ENCODE measurements around the gene AGAP2.

Gene AGAP2

DNA sequence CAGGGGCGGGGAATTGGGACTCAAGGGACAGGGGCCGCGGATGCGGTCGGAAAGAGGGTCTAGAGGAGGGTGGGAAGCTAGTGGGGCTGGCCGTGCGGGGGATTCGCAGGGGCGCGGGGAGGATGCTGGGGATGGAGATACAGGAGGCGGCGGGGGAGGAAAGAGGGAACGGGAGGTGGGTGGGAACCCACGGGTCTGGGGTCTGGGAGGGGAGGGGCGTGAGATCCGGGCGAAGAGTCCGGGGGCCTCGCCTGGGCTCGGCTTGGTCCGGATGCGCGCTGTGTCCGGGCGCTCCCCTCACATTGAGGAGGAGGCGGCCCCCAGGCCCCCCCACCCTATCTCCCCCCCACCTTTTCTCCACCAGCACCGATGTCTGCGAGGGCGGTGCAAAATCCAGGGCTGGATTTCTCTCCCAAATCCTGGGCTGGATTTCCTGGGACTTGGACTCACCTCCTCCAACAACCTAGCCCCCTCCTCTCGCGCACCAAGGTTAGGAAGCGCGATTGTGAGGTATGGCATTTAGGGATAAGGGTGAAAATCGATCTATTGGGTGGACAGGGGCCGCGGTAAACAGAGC is at the start of gene AGAP2 (continued):
- TF ChIP-seq, protein P1, sequence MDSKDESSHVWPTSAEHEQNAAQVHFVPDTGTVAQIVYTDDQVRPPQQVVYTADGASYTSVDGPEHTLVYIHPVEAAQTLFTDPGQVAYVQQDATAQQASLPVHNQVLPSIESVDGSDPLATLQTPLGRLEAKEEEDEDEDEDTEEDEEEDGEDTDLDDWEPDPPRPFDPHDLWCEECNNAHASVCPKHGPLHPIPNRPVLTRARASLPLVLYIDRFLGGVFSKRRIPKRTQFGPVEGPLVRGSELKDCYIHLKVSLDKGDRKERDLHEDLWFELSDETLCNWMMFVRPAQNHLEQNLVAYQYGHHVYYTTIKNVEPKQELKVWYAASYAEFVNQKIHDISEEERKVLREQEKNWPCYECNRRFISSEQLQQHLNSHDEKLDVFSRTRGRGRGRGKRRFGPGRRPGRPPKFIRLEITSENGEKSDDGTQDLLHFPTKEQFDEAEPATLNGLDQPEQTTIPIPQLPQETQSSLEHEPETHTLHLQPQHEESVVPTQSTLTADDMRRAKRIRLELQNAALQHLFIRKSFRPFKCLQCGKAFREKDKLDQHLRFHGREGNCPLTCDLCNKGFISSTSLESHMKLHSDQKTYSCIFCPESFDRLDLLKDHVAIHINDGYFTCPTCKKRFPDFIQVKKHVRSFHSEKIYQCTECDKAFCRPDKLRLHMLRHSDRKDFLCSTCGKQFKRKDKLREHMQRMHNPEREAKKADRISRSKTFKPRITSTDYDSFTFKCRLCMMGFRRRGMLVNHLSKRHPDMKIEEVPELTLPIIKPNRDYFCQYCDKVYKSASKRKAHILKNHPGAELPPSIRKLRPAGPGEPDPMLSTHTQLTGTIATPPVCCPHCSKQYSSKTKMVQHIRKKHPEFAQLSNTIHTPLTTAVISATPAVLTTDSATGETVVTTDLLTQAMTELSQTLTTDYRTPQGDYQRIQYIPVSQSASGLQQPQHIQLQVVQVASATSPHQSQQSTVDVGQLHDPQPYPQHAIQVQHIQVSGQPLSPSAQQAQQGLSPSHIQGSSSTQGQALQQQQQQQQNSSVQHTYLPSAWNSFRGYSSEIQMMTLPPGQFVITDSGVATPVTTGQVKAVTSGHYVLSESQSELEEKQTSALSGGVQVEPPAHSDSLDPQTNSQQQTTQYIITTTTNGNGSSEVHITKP (tag by site-specific recombination; IDR thresholded peaks at IDR 0.05) = peak; percentile 83
- no peak for TF ChIP-seq BCL11A (tag by site-specific recombination; IDR thresholded peaks at IDR 0.05; ENCODE audit: low read depth)
- TF ChIP-seq ZNF585B (tag by site-specific recombination; IDR thresholded peaks at IDR 0.05) = no peak
- no peak for TF ChIP-seq ZNF561 (tag by site-specific recombination; IDR thresholded peaks at IDR 0.05; ENCODE audit: borderline replicate concordance)
- TF ChIP-seq ZNF433 (tag by site-specific recombination; IDR thresholded peaks at IDR 0.05; ENCODE audit: low read depth) = no peak
- no peak for TF ChIP-seq ZNF549 (tag by site-specific recombination; IDR thresholded peaks at IDR 0.05)
- TF ChIP-seq ZNF248 (tag by site-specific recombination; IDR thresholded peaks at IDR 0.05) = no peak
- TF ChIP-seq, protein P2, sequence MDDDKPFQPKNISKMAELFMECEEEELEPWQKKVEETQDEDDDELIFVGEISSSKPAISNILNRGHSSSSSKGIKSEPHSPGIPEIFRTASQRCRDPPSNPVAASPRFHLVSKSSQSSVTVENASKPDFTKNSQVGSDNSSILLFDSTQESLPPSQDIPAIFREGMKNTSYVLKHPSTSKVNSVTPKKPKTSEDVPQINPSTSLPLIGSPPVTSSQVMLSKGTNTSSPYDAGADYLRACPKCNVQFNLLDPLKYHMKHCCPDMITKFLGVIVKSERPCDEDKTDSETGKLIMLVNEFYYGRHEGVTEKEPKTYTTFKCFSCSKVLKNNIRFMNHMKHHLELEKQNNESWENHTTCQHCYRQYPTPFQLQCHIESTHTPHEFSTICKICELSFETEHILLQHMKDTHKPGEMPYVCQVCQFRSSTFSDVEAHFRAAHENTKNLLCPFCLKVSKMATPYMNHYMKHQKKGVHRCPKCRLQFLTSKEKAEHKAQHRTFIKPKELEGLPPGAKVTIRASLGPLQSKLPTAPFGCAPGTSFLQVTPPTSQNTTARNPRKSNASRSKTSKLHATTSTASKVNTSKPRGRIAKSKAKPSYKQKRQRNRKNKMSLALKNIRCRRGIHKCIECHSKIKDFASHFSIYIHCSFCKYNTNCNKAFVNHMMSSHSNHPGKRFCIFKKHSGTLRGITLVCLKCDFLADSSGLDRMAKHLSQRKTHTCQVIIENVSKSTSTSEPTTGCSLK (tag by site-specific recombination; IDR thresholded peaks at IDR 0.05) = no peak
- TF ChIP-seq, protein P3, sequence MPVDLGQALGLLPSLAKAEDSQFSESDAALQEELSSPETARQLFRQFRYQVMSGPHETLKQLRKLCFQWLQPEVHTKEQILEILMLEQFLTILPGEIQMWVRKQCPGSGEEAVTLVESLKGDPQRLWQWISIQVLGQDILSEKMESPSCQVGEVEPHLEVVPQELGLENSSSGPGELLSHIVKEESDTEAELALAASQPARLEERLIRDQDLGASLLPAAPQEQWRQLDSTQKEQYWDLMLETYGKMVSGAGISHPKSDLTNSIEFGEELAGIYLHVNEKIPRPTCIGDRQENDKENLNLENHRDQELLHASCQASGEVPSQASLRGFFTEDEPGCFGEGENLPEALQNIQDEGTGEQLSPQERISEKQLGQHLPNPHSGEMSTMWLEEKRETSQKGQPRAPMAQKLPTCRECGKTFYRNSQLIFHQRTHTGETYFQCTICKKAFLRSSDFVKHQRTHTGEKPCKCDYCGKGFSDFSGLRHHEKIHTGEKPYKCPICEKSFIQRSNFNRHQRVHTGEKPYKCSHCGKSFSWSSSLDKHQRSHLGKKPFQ (tag by site-specific recombination; IDR thresholded peaks at IDR 0.05) = no peak
- TF ChIP-seq ZBTB1 (tag by site-specific recombination; IDR thresholded peaks at IDR 0.05) = no peak
- no peak for TF ChIP-seq ZNF645 (tag by site-specific recombination; IDR thresholded peaks at IDR 0.05)
- TF ChIP-seq INSM2 (tag by site-specific recombination; IDR thresholded peaks at IDR 0.05) = no peak
- no peak for TF ChIP-seq ZNF830 (tag by site-specific recombination; IDR thresholded peaks at IDR 0.05; ENCODE audit: low read depth)
- TF ChIP-seq, protein P4, sequence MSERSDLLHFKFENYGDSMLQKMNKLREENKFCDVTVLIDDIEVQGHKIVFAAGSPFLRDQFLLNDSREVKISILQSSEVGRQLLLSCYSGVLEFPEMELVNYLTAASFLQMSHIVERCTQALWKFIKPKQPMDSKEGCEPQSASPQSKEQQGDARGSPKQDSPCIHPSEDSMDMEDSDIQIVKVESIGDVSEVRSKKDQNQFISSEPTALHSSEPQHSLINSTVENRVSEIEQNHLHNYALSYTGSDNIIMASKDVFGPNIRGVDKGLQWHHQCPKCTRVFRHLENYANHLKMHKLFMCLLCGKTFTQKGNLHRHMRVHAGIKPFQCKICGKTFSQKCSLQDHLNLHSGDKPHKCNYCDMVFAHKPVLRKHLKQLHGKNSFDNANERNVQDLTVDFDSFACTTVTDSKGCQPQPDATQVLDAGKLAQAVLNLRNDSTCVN (tag by site-specific recombination; optimal IDR thresholded peaks at IDR 0.05) = peak; percentile 20
- no peak for TF ChIP-seq ZNF223 (tag by site-specific recombination; IDR thresholded peaks at IDR 0.05)
- no peak for TF ChIP-seq RBAK (tag by site-specific recombination; IDR thresholded peaks at IDR 0.05)
- peak; percentile 27; the same call in 1 of the 2 replicates for TF ChIP-seq ZNF394 (tag by site-specific recombination; IDR thresholded peaks at IDR 0.05; ENCODE audit: borderline replicate concordance)
- TF ChIP-seq BCL11B (tag by site-specific recombination; IDR thresholded peaks at IDR 0.05; ENCODE audit: low read depth) = no peak
- TF ChIP-seq ZNF157 (tag by site-specific recombination; IDR thresholded peaks at IDR 0.05) = no peak
- peak; percentile 61 for TF ChIP-seq SP2 (tag by site-specific recombination; IDR thresholded peaks at IDR 0.05)
- no peak for TF ChIP-seq ZNF302 (tag by site-specific recombination; IDR thresholded peaks at IDR 0.05; ENCODE audit: low read depth)
- TF ChIP-seq ZBTB49 (tag by site-specific recombination; IDR thresholded peaks at IDR 0.05; ENCODE audit: low read depth) = no peak
- TF ChIP-seq ZNF610 (tag by site-specific recombination; IDR thresholded peaks at IDR 0.05; ENCODE audit: borderline replicate concordance) = no peak
- TF ChIP-seq KLF10 (tag by site-specific recombination; IDR thresholded peaks at IDR 0.05) = peak; percentile 41; the same call in 1 of the 2 replicates
- no peak for TF ChIP-seq ZNF48 (tag by site-specific recombination; IDR thresholded peaks at IDR 0.05)
- no peak for TF ChIP-seq ZNF510 (tag by site-specific recombination; IDR thresholded peaks at IDR 0.05; ENCODE audit: insufficient replicate concordance)
